CD14-positive monocyte (primary cell): ENCODE measurements around the gene E2F2. TPM values are rescaled to one million over a fixed set of nuclear protein-coding genes. Genes with fewer than 3 reads are reported as not detected.

Experiments
- DNase-seq, 3 donors: peaks; one replicate each; pipeline ENCODE4 v3.0.0-alpha.2; 2011 to 2022
- H2AFZ ChIP-seq: 2 replicates; pipeline ENCODE4 v1.6.0; 2012; ENCODE audit warnings: mild to moderate bottlenecking, low read depth, low read length, inconsistent platforms; ENCODE audit not compliant: insufficient read depth, poor library complexity, severe bottlenecking
- H3K27ac ChIP-seq, 2 donors: 1 replicate in 1 of 2; 2 replicates in 1 of 2; pipeline ENCODE4 v1.5.1; 2012 to 2013; ENCODE audit warnings: low read length in 2 of 2, control low read depth in 1 of 2, inconsistent platforms in 1 of 2, low read depth in 1 of 2, mild to moderate bottlenecking in 1 of 2
- H3K27me3 ChIP-seq, 2 donors: one replicate each; pipeline versions ENCODE4 v1.6.0 to v1.6.1; 2011 to 2013; ENCODE audit warnings: low read length in 2 of 2; ENCODE audit not compliant: control insufficient read depth in 2 of 2, insufficient read depth in 2 of 2
- H3K36me3 ChIP-seq, 2 donors: replicated peaks in 1 of 2; 1 replicate in 1 of 2; 2 replicates in 1 of 2; pipeline versions ENCODE4 v1.5.1 to v1.6.1; 2012 to 2013; ENCODE audit warnings: low read length in 2 of 2, control low read depth in 1 of 2, inconsistent platforms in 1 of 2, mild to moderate bottlenecking in 1 of 2; ENCODE audit not compliant: insufficient read depth in 2 of 2, control insufficient read depth in 1 of 2
- H3K4me1 ChIP-seq, 2 donors: 1 replicate in 1 of 2; 2 replicates in 1 of 2; pipeline versions ENCODE4 v1.5.1 to v1.6.1; 2012 to 2013; ENCODE audit warnings: low read length in 2 of 2, control low read depth in 1 of 2, inconsistent platforms in 1 of 2, mild to moderate bottlenecking in 1 of 2, moderate library complexity in 1 of 2; ENCODE audit not compliant: insufficient read depth in 2 of 2, control insufficient read depth in 1 of 2
- H3K4me2 ChIP-seq: replicated peaks from 2 replicates; pipeline ENCODE3; 2012; ENCODE audit warnings: low read length, moderate library complexity, mild to moderate bottlenecking; ENCODE audit not compliant: poor library complexity, severe bottlenecking; ENCODE audit errors: extremely low read depth
- H3K4me3 ChIP-seq, 3 experiments: fragments of 200-600 bp in 1 of 3; sonication (generic) in 1 of 3; replicated peaks in 1 of 3; 1 replicate in 2 of 3; 2 replicates in 1 of 3; pipeline ENCODE4 v1.5.1; 2011 to 2013; ENCODE audit warnings: low read length in 3 of 3, mild to moderate bottlenecking in 3 of 3, control low read depth in 2 of 3, low read depth in 2 of 3, inconsistent platforms in 1 of 3, moderate library complexity in 1 of 3
- H3K79me2 ChIP-seq: 2 replicates; pipeline ENCODE4 v1.6.0; 2012; ENCODE audit warnings: mild to moderate bottlenecking, control low read depth, inconsistent platforms, low read length, moderate library complexity; ENCODE audit not compliant: insufficient read depth
- H3K9ac ChIP-seq: 2 replicates; pipeline ENCODE4 v1.6.0; 2017; ENCODE audit warnings: low read length, mild to moderate bottlenecking; ENCODE audit not compliant: insufficient read depth, poor library complexity, severe bottlenecking
- H3K9me3 ChIP-seq, 2 donors: replicated peaks in 1 of 2; 1 replicate in 1 of 2; 2 replicates in 1 of 2; pipeline versions ENCODE4 v1.5.1 to v1.6.1; 2012 to 2013; ENCODE audit warnings: low read length in 2 of 2, control low read depth in 1 of 2; ENCODE audit not compliant: control insufficient read depth in 1 of 2, insufficient read depth in 1 of 2
- H4K20me1 ChIP-seq: 2 replicates; pipeline ENCODE4 v1.6.0; 2012; ENCODE audit warnings: mild to moderate bottlenecking, low read length, control low read depth, moderate library complexity; ENCODE audit not compliant: insufficient read depth
- H3K27ac Mint-ChIP-seq, 7 donors: one replicate each; pipeline ENCODE4 v1.8.0; 2020; ENCODE audit warnings: mild to moderate bottlenecking in 7 of 7, mixed read lengths in 7 of 7, moderate library complexity in 6 of 7, inconsistent platforms in 2 of 7
- H3K27me3 Mint-ChIP-seq, 3 donors: one replicate each; pipeline ENCODE4 v1.8.0; 2021 to 2022; ENCODE audit warnings: low read depth in 3 of 3, mild to moderate bottlenecking in 3 of 3, mixed read lengths in 3 of 3, moderate library complexity in 3 of 3, inconsistent platforms in 1 of 3
- H3K36me3 Mint-ChIP-seq, 2 donors: one replicate each; pipeline ENCODE4 v1.8.0; 2020; ENCODE audit warnings: mixed read lengths in 2 of 2, inconsistent platforms in 1 of 2, mild to moderate bottlenecking in 1 of 2
- H3K4me1 Mint-ChIP-seq: one replicate; pipeline ENCODE4 v1.8.0; 2020; ENCODE audit warnings: mild to moderate bottlenecking, mixed read lengths
- H3K4me3 Mint-ChIP-seq, 2 donors: one replicate each; pipeline ENCODE4 v1.8.0; 2020; ENCODE audit warnings: mild to moderate bottlenecking in 2 of 2, mixed read lengths in 2 of 2, moderate library complexity in 1 of 2
- H3K9me3 Mint-ChIP-seq, 7 donors: one replicate each; pipeline ENCODE4 v1.8.0; 2020 to 2022; ENCODE audit warnings: mixed read lengths in 7 of 7, mild to moderate bottlenecking in 6 of 7, moderate library complexity in 6 of 7, inconsistent platforms in 2 of 7
- WGBS: methylation state at CpG from one replicate; pipeline ENCODE4 v1.1.5; 2013; ENCODE audit warnings: missing lambda C conversion rate; ENCODE audit not compliant: insufficient coverage; 5-methylcytosine and 5-hydroxymethylcytosine counted together
- intact Hi-C, 2 donors: fragments of 100-400 bp; cut with micrococcal nuclease; formaldehyde crosslinking; loops; one replicate each; pipeline versions ENCODE4 v1.15.0 to v1.15.1; 2023
- polyA plus RNA-seq, 3 donors: library from polyadenylated mRNA; depleted of rRNA in 1 of 3; unstranded in 2 of 3; stranded (reverse) in 1 of 3; fragments of 300-500 nt in 2 of 3; fragments of >200 nt in 1 of 3; fragmentation: Illumina TruSeq in 2 of 3; gene quantifications; 1 replicate in 2 of 3; 2 replicates in 1 of 3; pipeline ENCODE4 v1.2.3, GENCODE V29; 2012 to 2021
- TF ChIP-seq, protein P1 (sequence below): fragments of 200-600 bp; IDR thresholded peaks from one replicate; pipeline ENCODE4 v1.8.0; 2022; ENCODE audit warnings: antibody characterized with exemption, mild to moderate bottlenecking

E2F2 gene
- polyA plus RNA-seq, 3 donors = 0.24 to 4.7 (median 1.8) TPM

DNA sequence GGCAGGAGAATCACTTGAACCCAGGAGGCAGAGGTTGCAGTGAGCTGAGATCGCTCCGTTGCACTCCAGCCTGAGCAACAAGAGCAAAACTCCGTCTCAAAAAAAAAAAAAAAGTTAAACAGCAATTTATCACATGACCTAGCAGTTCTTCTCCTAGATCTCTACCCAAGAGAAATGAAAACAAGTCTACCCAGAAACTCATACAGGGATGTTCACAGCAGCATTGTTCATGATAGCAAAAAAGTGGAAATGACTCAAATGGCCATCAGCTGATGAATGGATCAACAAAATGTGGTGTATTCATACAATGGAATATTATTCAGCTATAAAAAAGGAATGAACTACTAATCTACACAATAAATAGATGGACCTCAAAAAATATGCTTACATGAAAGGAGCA is 40.4 kb upstream of the E2F2 start:
- Histone ChIP-seq H3K4me2 (no peak overlapping the region), H2AFZ (no peak overlapping the region), H3K27me3 (peaks cover 27 to 41% of the 10 kb centered on the region in 2 donors), H3K4me3 (no peak overlapping the region), H4K20me1 (no peaks in the 10 kb centered on the region), H3K9me3 (peaks cover 0 to 8% of the 10 kb centered on the region in 2 donors), H3K4me1 (peaks cover 14 to 19% of the 10 kb centered on the region in 2 donors), H3K79me2 (no peaks in the 10 kb centered on the region), H3K27ac (no peak overlapping the region), H3K36me3 (no peaks in the 10 kb centered on the region), H3K9ac (no peak overlapping the region)
- H3K4me1 Mint-ChIP-seq = peaks cover 16% of the 10 kb centered on the region
- no peak overlapping the region for H3K27ac Mint-ChIP-seq
- intact Hi-C loops = no loop called here
- TF ChIP-seq, protein P1, sequence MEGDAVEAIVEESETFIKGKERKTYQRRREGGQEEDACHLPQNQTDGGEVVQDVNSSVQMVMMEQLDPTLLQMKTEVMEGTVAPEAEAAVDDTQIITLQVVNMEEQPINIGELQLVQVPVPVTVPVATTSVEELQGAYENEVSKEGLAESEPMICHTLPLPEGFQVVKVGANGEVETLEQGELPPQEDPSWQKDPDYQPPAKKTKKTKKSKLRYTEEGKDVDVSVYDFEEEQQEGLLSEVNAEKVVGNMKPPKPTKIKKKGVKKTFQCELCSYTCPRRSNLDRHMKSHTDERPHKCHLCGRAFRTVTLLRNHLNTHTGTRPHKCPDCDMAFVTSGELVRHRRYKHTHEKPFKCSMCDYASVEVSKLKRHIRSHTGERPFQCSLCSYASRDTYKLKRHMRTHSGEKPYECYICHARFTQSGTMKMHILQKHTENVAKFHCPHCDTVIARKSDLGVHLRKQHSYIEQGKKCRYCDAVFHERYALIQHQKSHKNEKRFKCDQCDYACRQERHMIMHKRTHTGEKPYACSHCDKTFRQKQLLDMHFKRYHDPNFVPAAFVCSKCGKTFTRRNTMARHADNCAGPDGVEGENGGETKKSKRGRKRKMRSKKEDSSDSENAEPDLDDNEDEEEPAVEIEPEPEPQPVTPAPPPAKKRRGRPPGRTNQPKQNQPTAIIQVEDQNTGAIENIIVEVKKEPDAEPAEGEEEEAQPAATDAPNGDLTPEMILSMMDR = no peak
- no CpG with 5 or more reads among the region's 3 CpGs for WGBS
- H3K4me3 Mint-ChIP-seq = peak overlapping the region in 1 of 2 donors; percentile 62
- DNase-seq = no peak
- peaks cover 45 to 69% (median 49%) of the 10 kb centered on the region in 3 donors for H3K27me3 Mint-ChIP-seq
- peaks cover 2 to 24% (median 15%) of the 10 kb centered on the region in 7 donors for H3K9me3 Mint-ChIP-seq
- peaks cover 0 to 5% of the 10 kb centered on the region in 2 donors for H3K36me3 Mint-ChIP-seq

DNA sequence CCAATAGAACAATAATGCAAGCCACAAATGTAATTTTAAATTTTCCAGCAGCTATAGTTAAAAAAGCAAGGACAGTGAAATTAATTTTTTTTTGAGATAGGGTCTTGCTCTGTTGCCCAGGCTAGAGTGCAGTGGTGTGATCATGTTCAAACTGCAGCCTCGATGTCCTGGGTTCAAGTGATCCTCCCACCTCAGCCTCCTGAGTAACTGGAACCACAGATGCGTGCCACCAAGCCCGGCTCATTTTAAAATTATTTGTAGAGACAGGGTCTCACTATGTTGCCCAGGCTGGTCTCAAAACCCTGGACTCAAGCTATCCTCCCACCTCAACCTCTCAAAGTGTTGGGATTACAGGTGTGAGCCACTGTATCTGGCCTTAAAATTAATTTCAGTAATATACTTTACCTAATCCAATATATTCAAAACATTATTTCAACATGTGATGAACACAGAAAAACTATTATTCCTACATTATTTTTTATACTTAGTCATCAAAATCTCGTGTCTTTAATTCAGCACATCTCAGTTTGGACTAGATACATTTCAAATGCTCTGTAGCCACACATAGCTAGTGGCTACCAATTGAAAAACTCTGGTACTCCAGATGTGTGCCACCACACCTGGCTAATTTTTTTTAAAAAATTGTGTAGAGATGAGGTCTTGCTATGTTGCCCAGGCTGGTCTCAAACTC is 39.1 kb upstream of the E2F2 start:
- Histone ChIP-seq H3K27me3 (peaks cover 30 to 46% of the 10 kb centered on the region in 2 donors), H3K4me2 (no peak overlapping the region), H3K79me2 (no peaks in the 10 kb centered on the region), H3K27ac (no peak overlapping the region), H3K9me3 (peaks cover 0 to 8% of the 10 kb centered on the region in 2 donors), H2AFZ (no peak overlapping the region), H3K36me3 (no peaks in the 10 kb centered on the region), H3K4me3 (no peak overlapping the region), H4K20me1 (no peaks in the 10 kb centered on the region), H3K4me1 (peaks cover 15 to 21% of the 10 kb centered on the region in 2 donors), H3K9ac (no peak overlapping the region)
- peaks cover 0 to 6% of the 10 kb centered on the region in 2 donors for H3K36me3 Mint-ChIP-seq
- WGBS = 100% methylated on average over 1 of the region's 4 CpGs
- intact Hi-C loops = no loop called here
- TF ChIP-seq, protein P1 = no peak
- H3K27ac Mint-ChIP-seq = no peak overlapping the region
- peaks cover 55 to 78% (median 62%) of the 10 kb centered on the region in 3 donors for H3K27me3 Mint-ChIP-seq
- peaks cover 2 to 24% (median 15%) of the 10 kb centered on the region in 7 donors for H3K9me3 Mint-ChIP-seq
- peak overlapping the region in 1 of 2 donors; percentile 92 for H3K4me3 Mint-ChIP-seq
- H3K4me1 Mint-ChIP-seq = peaks cover 21% of the 10 kb centered on the region
- no peak for DNase-seq
